ENCODE data around the gene ZMIZ1.

GRCh38 chr10:79094412-79095175 lies 25.8 kb downstream of the ZMIZ1 start:
- TF ChIP-seq, protein P1, sequence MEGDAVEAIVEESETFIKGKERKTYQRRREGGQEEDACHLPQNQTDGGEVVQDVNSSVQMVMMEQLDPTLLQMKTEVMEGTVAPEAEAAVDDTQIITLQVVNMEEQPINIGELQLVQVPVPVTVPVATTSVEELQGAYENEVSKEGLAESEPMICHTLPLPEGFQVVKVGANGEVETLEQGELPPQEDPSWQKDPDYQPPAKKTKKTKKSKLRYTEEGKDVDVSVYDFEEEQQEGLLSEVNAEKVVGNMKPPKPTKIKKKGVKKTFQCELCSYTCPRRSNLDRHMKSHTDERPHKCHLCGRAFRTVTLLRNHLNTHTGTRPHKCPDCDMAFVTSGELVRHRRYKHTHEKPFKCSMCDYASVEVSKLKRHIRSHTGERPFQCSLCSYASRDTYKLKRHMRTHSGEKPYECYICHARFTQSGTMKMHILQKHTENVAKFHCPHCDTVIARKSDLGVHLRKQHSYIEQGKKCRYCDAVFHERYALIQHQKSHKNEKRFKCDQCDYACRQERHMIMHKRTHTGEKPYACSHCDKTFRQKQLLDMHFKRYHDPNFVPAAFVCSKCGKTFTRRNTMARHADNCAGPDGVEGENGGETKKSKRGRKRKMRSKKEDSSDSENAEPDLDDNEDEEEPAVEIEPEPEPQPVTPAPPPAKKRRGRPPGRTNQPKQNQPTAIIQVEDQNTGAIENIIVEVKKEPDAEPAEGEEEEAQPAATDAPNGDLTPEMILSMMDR (IDR thresholded peaks at IDR 0.05), result no peak
- no peak for TF ChIP-seq POLR2A (IDR thresholded peaks at IDR 0.05)
